Astrocyte (in vitro differentiated cells and primary cell): ENCODE results near the gene TMEM269. TPM values are rescaled to one million over a fixed set of nuclear protein-coding genes. Genes with fewer than 3 reads are reported as not detected.

Experiments used
- DNase-seq: peaks from one replicate; pipeline ENCODE4 v3.0.0-alpha.2; 2010; ENCODE audit warnings: low read depth
- FAIRE-seq: peaks from 2 replicates; lab custom pipeline; 2011; peaks lifted over from hg19 to GRCh38; lab: Jason Lieb, UNC
- H2AFZ ChIP-seq: 2 replicates; pipeline ENCODE4 v1.6.0; 2012; ENCODE audit warnings: low read depth, low read length, inconsistent platforms
- H3K27ac ChIP-seq: 2 replicates; pipeline ENCODE4 v1.5.1; 2011; ENCODE audit warnings: low read depth, low read length, inconsistent platforms
- H3K27me3 ChIP-seq: 2 replicates; pipeline ENCODE4 v1.6.0; 2011; ENCODE audit warnings: low read length, inconsistent platforms; ENCODE audit not compliant: insufficient read depth
- H3K36me3 ChIP-seq: 2 replicates; pipeline ENCODE4 v1.5.1; 2011; ENCODE audit warnings: low read length, inconsistent platforms; ENCODE audit not compliant: insufficient read depth
- H3K4me1 ChIP-seq: 2 replicates; pipeline ENCODE4 v1.5.1; 2011; ENCODE audit warnings: low read length, inconsistent platforms; ENCODE audit not compliant: insufficient read depth
- H3K4me2 ChIP-seq: 2 replicates; pipeline ENCODE4 v1.6.0; 2012; ENCODE audit warnings: low read length, inconsistent platforms
- H3K4me3 ChIP-seq: 2 replicates; pipeline ENCODE4 v1.5.1; 2011; ENCODE audit warnings: low read depth, mild to moderate bottlenecking, low read length, inconsistent platforms; ENCODE audit not compliant: insufficient read depth
- H3K79me2 ChIP-seq: 2 replicates; pipeline ENCODE4 v1.6.0; 2012; ENCODE audit warnings: mild to moderate bottlenecking, low read length, inconsistent platforms; ENCODE audit not compliant: insufficient read depth
- H3K9ac ChIP-seq: 2 replicates; pipeline ENCODE4 v1.6.0; 2012; ENCODE audit warnings: mild to moderate bottlenecking, low read length, inconsistent platforms
- H3K9me3 ChIP-seq: 2 replicates; pipeline ENCODE4 v1.5.1; 2012; ENCODE audit warnings: low read depth, mild to moderate bottlenecking, low read length, inconsistent platforms; ENCODE audit not compliant: insufficient read depth
- H4K20me1 ChIP-seq: 2 replicates; pipeline ENCODE4 v1.6.0; 2012; ENCODE audit warnings: low read length, inconsistent platforms; ENCODE audit not compliant: insufficient read depth
- H3K27ac Mint-ChIP-seq: one replicate; pipeline ENCODE4 v1.8.0; 2021; ENCODE audit warnings: mild to moderate bottlenecking, mixed read lengths; ENCODE audit not compliant: unreplicated experiment
- H3K27me3 Mint-ChIP-seq: one replicate; pipeline ENCODE4 v1.8.0; 2021; ENCODE audit warnings: low read depth, mixed read lengths; ENCODE audit not compliant: unreplicated experiment
- H3K36me3 Mint-ChIP-seq: one replicate; pipeline ENCODE4 v1.8.0; 2021; ENCODE audit warnings: low read depth, mixed read lengths; ENCODE audit not compliant: unreplicated experiment
- H3K4me1 Mint-ChIP-seq: one replicate; pipeline ENCODE4 v1.8.0; 2021; ENCODE audit warnings: low read depth, mixed read lengths; ENCODE audit not compliant: unreplicated experiment
- H3K4me3 Mint-ChIP-seq: one replicate; pipeline ENCODE4 v1.8.0; 2021; ENCODE audit warnings: mild to moderate bottlenecking, moderate library complexity, mixed read lengths; ENCODE audit not compliant: unreplicated experiment
- H3K9me3 Mint-ChIP-seq: one replicate; pipeline ENCODE4 v1.8.0; 2021; ENCODE audit warnings: mild to moderate bottlenecking, mixed read lengths; ENCODE audit not compliant: unreplicated experiment
- CTCF ChIP-seq: IDR thresholded peaks from 2 replicates; pipeline ENCODE4 v1.5.1; 2011; ENCODE audit warnings: low read depth, mild to moderate bottlenecking, inconsistent platforms, low read length, moderate library complexity; ENCODE audit not compliant: insufficient read depth
- EZH2 ChIP-seq: IDR thresholded peaks from 2 replicates; pipeline ENCODE4 v1.6.1; 2012; ENCODE audit warnings: mild to moderate bottlenecking, low read length, inconsistent platforms; ENCODE audit not compliant: insufficient read depth
- total RNA-seq: library from RNA; stranded (reverse); gene quantifications from 2 replicates; pipeline ENCODE4 v1.2.1, GENCODE V29; 2021

Gene TMEM269
- total RNA-seq, 1 donor from 2014 or later = 0.09 TPM

GRCh38 chr1:42848823-42849537 is 64.2 kb downstream of the TMEM269 start:
- peaks cover 28% of the 10 kb centered on the region for H3K79me2 ChIP-seq
- Mint-ChIP-seq H3K27me3 (no peaks in the 10 kb centered on the region), H3K9me3 (no peaks in the 10 kb centered on the region), H3K4me3 (no peak overlapping the region), H3K36me3 (peaks cover 18% of the 10 kb centered on the region), H3K27ac (no peak overlapping the region), H3K4me1 (peaks cover 19% of the 10 kb centered on the region)
- TF ChIP-seq EZH2 (no peak), CTCF (no peak)
- H3K36me3 ChIP-seq = peaks cover 19% of the 10 kb centered on the region
- peaks cover 8% of the 10 kb centered on the region for H3K4me1 ChIP-seq
- H3K9ac ChIP-seq = no peak overlapping the region
- no peak overlapping the region for H3K4me2 ChIP-seq
- H3K4me3 ChIP-seq = no peak overlapping the region
- FAIRE-seq = no peak
- H2AFZ ChIP-seq = no peak overlapping the region
- H3K9me3 ChIP-seq = peaks cover 16% of the 10 kb centered on the region
- DNase-seq = no peak
- no peak overlapping the region for H3K27ac ChIP-seq
- peaks cover 8% of the 10 kb centered on the region for H4K20me1 ChIP-seq
- H3K27me3 ChIP-seq = no peaks in the 10 kb centered on the region

GRCh38 chr1:42849944-42850343 is 65.2 kb downstream of the TMEM269 start:
- Histone ChIP-seq H3K4me1 (peaks cover 8% of the 10 kb centered on the region), H2AFZ (no peak overlapping the region), H3K36me3 (peaks cover 19% of the 10 kb centered on the region), H4K20me1 (peaks cover 8% of the 10 kb centered on the region), H3K9me3 (peaks cover 16% of the 10 kb centered on the region), H3K4me2 (no peak overlapping the region), H3K79me2 (peaks cover 28% of the 10 kb centered on the region), H3K4me3 (no peak overlapping the region), H3K9ac (no peak overlapping the region), H3K27me3 (no peaks in the 10 kb centered on the region), H3K27ac (no peak overlapping the region)
- Mint-ChIP-seq H3K36me3 (peaks cover 18% of the 10 kb centered on the region), H3K4me3 (no peak overlapping the region), H3K27ac (no peak overlapping the region), H3K27me3 (no peaks in the 10 kb centered on the region), H3K9me3 (no peaks in the 10 kb centered on the region), H3K4me1 (peaks cover 19% of the 10 kb centered on the region)
- FAIRE-seq (no peak), DNase-seq (no peak)
- TF ChIP-seq EZH2 (no peak), CTCF (no peak)

Other genes starting within 250 kb of the TMEM269 start
- 23.5 and 28.5 TPM in 2 replicates for gene PPIH, start 126.6 kb upstream of the TMEM269 start, total RNA-seq
- 744 and 872 TPM in 2 replicates for gene YBX1, start 102.6 kb upstream of the TMEM269 start, total RNA-seq
- gene CLDN19, start 44.8 kb upstream of the TMEM269 start, total RNA-seq = 0.11 TPM in 1 of 2 replicates, not detected in the other
- gene P3H1, start 18.0 kb upstream of the TMEM269 start, total RNA-seq = 277 and 351 TPM in 2 replicates
- 9.5 and 12.6 TPM in 2 replicates for gene C1orf50, start 17.7 kb upstream of the TMEM269 start, total RNA-seq
- gene ERMAP, start 32.1 kb downstream of the TMEM269 start, total RNA-seq = 8.9 and 9.2 TPM in 2 replicates
- gene SVBP, start 32.4 kb downstream of the TMEM269 start, total RNA-seq = 19.7 and 28.1 TPM in 2 replicates
- 5.8 and 6.3 TPM in 2 replicates for gene ZNF691, start 61.6 kb downstream of the TMEM269 start, total RNA-seq
- 506 and 521 TPM in 2 replicates for gene SLC2A1, start 173.9 kb downstream of the TMEM269 start, total RNA-seq